Esophagus muscularis mucosa (tissue), 3 donors: ENCODE data around the gene ARHGAP21.

Experiments used
- POLR2A ChIP-seq: fragments of 450-650 bp; IDR thresholded peaks from one replicate; pipeline ENCODE4 v1.6.1; 2017; ENCODE audit warnings: antibody characterized with exemption, moderate library complexity, mild to moderate bottlenecking, low read depth
- POLR2AphosphoS5 ChIP-seq, 2 donors: sonication (generic); formaldehyde crosslinking; IDR thresholded peaks; one replicate each; pipeline ENCODE4 v1.6.1; 2017; ENCODE audit warnings: antibody characterized with exemption in 2 of 2
- TF ChIP-seq, protein P1 (sequence below), 3 experiments: fragments of 200-600 bp in 2 of 3; fragments of 450-650 bp in 1 of 3; sonication (generic) in 2 of 3; IDR thresholded peaks; one replicate each; pipeline ENCODE4 v1.5.1; 2017 to 2019; ENCODE audit warnings: antibody characterized with exemption in 3 of 3, mild to moderate bottlenecking in 2 of 3, moderate library complexity in 1 of 3

GRCh38 chr10:24575481-24576002, 148.1 kb downstream of the ARHGAP21 start:
- TF ChIP-seq, protein P1, sequence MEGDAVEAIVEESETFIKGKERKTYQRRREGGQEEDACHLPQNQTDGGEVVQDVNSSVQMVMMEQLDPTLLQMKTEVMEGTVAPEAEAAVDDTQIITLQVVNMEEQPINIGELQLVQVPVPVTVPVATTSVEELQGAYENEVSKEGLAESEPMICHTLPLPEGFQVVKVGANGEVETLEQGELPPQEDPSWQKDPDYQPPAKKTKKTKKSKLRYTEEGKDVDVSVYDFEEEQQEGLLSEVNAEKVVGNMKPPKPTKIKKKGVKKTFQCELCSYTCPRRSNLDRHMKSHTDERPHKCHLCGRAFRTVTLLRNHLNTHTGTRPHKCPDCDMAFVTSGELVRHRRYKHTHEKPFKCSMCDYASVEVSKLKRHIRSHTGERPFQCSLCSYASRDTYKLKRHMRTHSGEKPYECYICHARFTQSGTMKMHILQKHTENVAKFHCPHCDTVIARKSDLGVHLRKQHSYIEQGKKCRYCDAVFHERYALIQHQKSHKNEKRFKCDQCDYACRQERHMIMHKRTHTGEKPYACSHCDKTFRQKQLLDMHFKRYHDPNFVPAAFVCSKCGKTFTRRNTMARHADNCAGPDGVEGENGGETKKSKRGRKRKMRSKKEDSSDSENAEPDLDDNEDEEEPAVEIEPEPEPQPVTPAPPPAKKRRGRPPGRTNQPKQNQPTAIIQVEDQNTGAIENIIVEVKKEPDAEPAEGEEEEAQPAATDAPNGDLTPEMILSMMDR (IDR thresholded peaks at IDR 0.05), result no peak
- TF ChIP-seq POLR2A (no peak), POLR2AphosphoS5 (IDR thresholded peaks at IDR 0.05) (no peak)
